GM12878 (cell line): ENCODE data around the gene HOXD3. TPM values are rescaled to one million over a fixed set of nuclear protein-coding genes. Genes with fewer than 3 reads are reported as not detected.

Source experiments
- ATAC-seq: fragments of 200-7000 bp; cut with Tn5 transposase; 3 replicates; pipeline ENCODE4 v1.9.1; 2020; ENCODE audit warnings: mild to moderate bottlenecking, moderate library complexity
- BruUV-seq: library from RNA; stranded (reverse); fragments of 400-500 nt; replicated peaks from 2 replicates; lab custom pipeline; 2021; lab: Mats Ljungman, UMichigan
- CTCF ChIA-PET: fragments of 300-600 bp; sonication (Branson Sonifier 250); formaldehyde crosslinking; extraction: SDS; loops from one replicate; lab custom pipeline; 2021; ENCODE audit warnings: inconsistent platforms; lab: Yijun Ruan, JAX
- POLR2A ChIA-PET: fragments of 350-600 bp; formaldehyde crosslinking; extraction: SDS; loops from one replicate; lab custom pipeline; 2021; ENCODE audit warnings: inconsistent platforms; lab: Charles Lee
- RAD21 ChIA-PET: fragments of 300-600 bp; sonication (Branson Sonifier 250); formaldehyde crosslinking; loops from one replicate; lab custom pipeline; 2023; ENCODE audit warnings: antibody characterized with exemption; ENCODE audit not compliant: unreplicated experiment; lab: Charles Lee
- SMC1A ChIA-PET: fragments of 300-600 bp; sonication (Branson Sonifier 250); formaldehyde crosslinking; loops from one replicate; lab custom pipeline; 2023; ENCODE audit not compliant: unreplicated experiment, uncharacterized antibody; lab: Charles Lee
- DNase-seq: peaks from one replicate; pipeline ENCODE4 v3.0.0-alpha.2; 2011; ENCODE audit warnings: low read depth, low spot score
- FAIRE-seq: peaks from 3 replicates; lab custom pipeline; 2011; peaks lifted over from hg19 to GRCh38; lab: Jason Lieb, UNC
- H2AFZ ChIP-seq: 2 replicates; pipeline ENCODE4 v1.6.0; 2011; ENCODE audit warnings: low read depth, low read length, control low read depth; ENCODE audit not compliant: control insufficient read depth
- H3K27ac ChIP-seq: 2 replicates; pipeline ENCODE4 v1.5.1; 2011; ENCODE audit warnings: control low read depth; ENCODE audit not compliant: control insufficient read depth, insufficient read depth
- H3K27me3 ChIP-seq, 2 experiments: replicated peaks in 1 of 2; 2 replicates each; pipeline versions ENCODE4 v1.6.0 to v1.6.1; 2011; ENCODE audit warnings: low read length in 1 of 2; ENCODE audit not compliant: control insufficient read depth in 2 of 2, insufficient read depth in 2 of 2
- H3K36me3 ChIP-seq, 2 experiments: 2 replicates each; pipeline ENCODE4 v1.5.1; 2011; ENCODE audit warnings: low read length in 1 of 2; ENCODE audit not compliant: control insufficient read depth in 2 of 2, insufficient read depth in 2 of 2
- H3K4me1 ChIP-seq: 2 replicates; pipeline ENCODE4 v1.6.1; 2011; ENCODE audit warnings: mild to moderate bottlenecking, low read length, moderate library complexity, mixed read lengths; ENCODE audit not compliant: control insufficient read depth, insufficient read depth
- H3K4me2 ChIP-seq: 2 replicates; pipeline ENCODE4 v1.6.0; 2011; ENCODE audit warnings: control low read depth; ENCODE audit not compliant: control insufficient read depth, insufficient read depth
- H3K4me3 ChIP-seq: fragments of 200-600 bp; sonication (generic); 2 replicates; pipeline ENCODE4 v1.5.1; 2016
- H3K79me2 ChIP-seq: 2 replicates; pipeline ENCODE4 v1.6.0; 2011; ENCODE audit warnings: low read length; ENCODE audit not compliant: control insufficient read depth, insufficient read depth
- H3K9ac ChIP-seq: 2 replicates; pipeline ENCODE4 v1.8.0; 2011; ENCODE audit warnings: low read length, control low read depth, mixed read lengths; ENCODE audit not compliant: control insufficient read depth, insufficient read depth
- H3K9me3 ChIP-seq: replicated peaks from 3 replicates; pipeline ENCODE4 v1.5.1; 2011; ENCODE audit warnings: mild to moderate bottlenecking, low read length; ENCODE audit not compliant: control insufficient read depth, insufficient read depth
- H4K20me1 ChIP-seq: 2 replicates; pipeline ENCODE4 v1.6.0; 2011; ENCODE audit not compliant: control insufficient read depth, insufficient read depth
- ESRRA ChIP-seq: IDR thresholded peaks from 2 replicates; pipeline ENCODE4 v1.6.1; 2012; ENCODE audit warnings: mild to moderate bottlenecking, low read length, improper control_type of control experiment
- IKZF2 ChIP-seq, 2 experiments: fragments of 450-650 bp; IDR thresholded peaks; 2 replicates each; pipeline ENCODE4 v1.6.1; 2017; ENCODE audit warnings: mild to moderate bottlenecking in 2 of 2, moderate library complexity in 2 of 2
- JUNB ChIP-seq: IDR thresholded peaks from 2 replicates; pipeline ENCODE4 v1.6.1; 2016; ENCODE audit warnings: antibody characterized with exemption, mild to moderate bottlenecking
- MYC ChIP-seq: IDR thresholded peaks from 2 replicates; pipeline ENCODE4 v1.6.1; 2011; ENCODE audit warnings: mild to moderate bottlenecking, low read length, moderate library complexity, inconsistent platforms; ENCODE audit not compliant: insufficient read depth, insufficient replicate concordance, insufficient read length, severe bottlenecking
- RCOR1 ChIP-seq: conservative IDR thresholded peaks from 2 replicates; pipeline ENCODE4 v1.6.1; 2012; ENCODE audit warnings: low read depth, low read length, improper control_type of control experiment
- SP1 ChIP-seq: IDR thresholded peaks from one replicate; pipeline ENCODE4 v1.6.1; 2011; ENCODE audit warnings: low read depth, low read length
- SPI1 ChIP-seq: IDR thresholded peaks from 2 replicates; pipeline ENCODE4 v1.6.1; 2011; ENCODE audit warnings: low read depth, mild to moderate bottlenecking, low read length, moderate library complexity, borderline replicate concordance; ENCODE audit not compliant: insufficient read depth
- WGBS: methylation state at CpG from one replicate; pipeline ENCODE4 v1.1.6; 2016; ENCODE audit warnings: low lambda C conversion rate; ENCODE audit not compliant: insufficient replicate concordance, insufficient coverage; ENCODE audit errors: missing lambda C conversion rate; 5-methylcytosine and 5-hydroxymethylcytosine counted together
- in situ Hi-C: fragments of 300-500 bp; cut with MboI; formaldehyde crosslinking; loops from 9 replicates; pipeline ENCODE4 v1.14.3; 2018; ENCODE audit warnings: mixed read lengths
- intact Hi-C: fragments of 100-400 bp; cut with micrococcal nuclease; formaldehyde crosslinking; loops from one replicate; pipeline ENCODE4 v1.14.2; 2022; ENCODE audit not compliant: unreplicated experiment
- polyA plus RNA-seq, 11 experiments: library from polyadenylated mRNA; depleted of rRNA in 4 of 11; unstranded in 6 of 11; stranded (reverse) in 5 of 11; fragments of >200 nt; fragmentation: Nextera tagmentation in 4 of 11; fragmentation: Illumina TruSeq in 1 of 11; extraction: Ambion mirVana in 4 of 11; extraction: Trizol in 1 of 11; gene quantifications; 1 replicate in 1 of 11; 2 replicates in 10 of 11; pipeline versions ENCODE4 v1.2.1 to v1.2.3, GENCODE V29; 2011 to 2016; ENCODE audit warnings: inconsistent platforms in 2 of 11, missing spikeins in 2 of 11, low read depth in 1 of 11
- total RNA-seq, 4 experiments: library from RNA; depleted of rRNA in 3 of 4; stranded (reverse); fragments of >200 nt in 3 of 4; fragmentation: Illumina TruSeq in 1 of 4; extraction: Trizol in 1 of 4; gene quantifications; 2 replicates each; pipeline versions ENCODE4 v1.2.1 to v1.2.3, GENCODE V29; 2013 to 2021
- TF ChIP-seq, protein P1 (sequence below): fragments of 450-650 bp; conservative IDR thresholded peaks from 2 replicates; pipeline ENCODE4 v1.6.1; 2017; ENCODE audit warnings: mild to moderate bottlenecking, moderate library complexity

The HOXD3 gene
- total and polyA plus RNA-seq, 10 of the 15 experiments (the other 5 are each of a cell fraction or from before 2014, with no cell fraction given) = not detected

DNA sequence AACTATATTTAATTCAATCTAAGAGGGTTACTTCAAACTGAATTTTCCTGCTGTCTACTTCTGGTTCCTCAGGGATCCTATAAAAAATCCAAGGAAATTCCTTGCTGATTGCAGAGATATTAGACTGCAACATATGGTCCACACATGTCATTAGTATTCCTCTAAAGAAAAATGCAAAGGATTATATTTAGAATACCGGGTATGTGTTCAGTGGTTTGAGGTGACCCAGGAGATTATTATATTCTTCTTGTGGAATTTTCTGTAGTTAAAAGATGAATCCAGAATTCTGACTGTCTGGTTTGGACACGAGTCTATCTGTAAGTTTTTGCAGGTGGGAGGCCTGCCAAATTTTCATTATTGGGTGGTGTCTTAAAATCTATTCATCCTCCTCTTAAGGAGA lies 49.6 kb downstream of the HOXD3 start:
- ChIA-PET RAD21 (interaction anchor here (1.3 kb wide), 1 partner anchor 249 kb away, joined by 4 read pairs; no protein-coding TSS in a partner anchor), CTCF (no interaction called here), SMC1A (interaction anchor here (0.6 kb wide), 2 partner anchors 168 to 354 kb away, joined by 3 to 4 read pairs; no protein-coding TSS in a partner anchor), POLR2A (no interaction called here)
- Histone ChIP-seq H3K27me3 (no peaks in the 10 kb centered on the region; a peak in 2 of 4 replicates), H2AFZ (no peak overlapping the region), H4K20me1 (no peaks in the 10 kb centered on the region), H3K4me3 (no peak overlapping the region), H3K4me1 (no peaks in the 10 kb centered on the region), H3K36me3 (no peaks in the 10 kb centered on the region), H3K79me2 (no peaks in the 10 kb centered on the region), H3K9ac (no peak overlapping the region), H3K27ac (no peak overlapping the region), H3K9me3 (no peaks in the 10 kb centered on the region), H3K4me2 (no peak overlapping the region)
- no TSS peak for BruUV-seq
- WGBS = 11% methylated on average over 2 of the region's 2 CpGs
- in situ Hi-C loops = no loop called here
- DNase-seq = no peak
- TF ChIP-seq ESRRA (no peak), SP1 (no peak), SPI1 (no peak), RCOR1 (no peak)
- ATAC-seq = no peak
- FAIRE-seq = no peak
- intact Hi-C loops = no loop called here

GRCh38 chr2:176211110-176211509 lies 54.0 kb downstream of the HOXD3 start:
- no peak overlapping the region for H3K9ac ChIP-seq
- H3K36me3 ChIP-seq = no peaks in the 10 kb centered on the region
- TF ChIP-seq, protein P1, sequence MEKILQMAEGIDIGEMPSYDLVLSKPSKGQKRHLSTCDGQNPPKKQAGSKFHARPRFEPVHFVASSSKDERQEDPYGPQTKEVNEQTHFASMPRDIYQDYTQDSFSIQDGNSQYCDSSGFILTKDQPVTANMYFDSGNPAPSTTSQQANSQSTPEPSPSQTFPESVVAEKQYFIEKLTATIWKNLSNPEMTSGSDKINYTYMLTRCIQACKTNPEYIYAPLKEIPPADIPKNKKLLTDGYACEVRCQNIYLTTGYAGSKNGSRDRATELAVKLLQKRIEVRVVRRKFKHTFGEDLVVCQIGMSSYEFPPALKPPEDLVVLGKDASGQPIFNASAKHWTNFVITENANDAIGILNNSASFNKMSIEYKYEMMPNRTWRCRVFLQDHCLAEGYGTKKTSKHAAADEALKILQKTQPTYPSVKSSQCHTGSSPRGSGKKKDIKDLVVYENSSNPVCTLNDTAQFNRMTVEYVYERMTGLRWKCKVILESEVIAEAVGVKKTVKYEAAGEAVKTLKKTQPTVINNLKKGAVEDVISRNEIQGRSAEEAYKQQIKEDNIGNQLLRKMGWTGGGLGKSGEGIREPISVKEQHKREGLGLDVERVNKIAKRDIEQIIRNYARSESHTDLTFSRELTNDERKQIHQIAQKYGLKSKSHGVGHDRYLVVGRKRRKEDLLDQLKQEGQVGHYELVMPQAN = no peak
- no peak for TF ChIP-seq JUNB
- TF ChIP-seq IKZF2 (IDR thresholded peaks at IDR 0.05) = no peak
- no peak for TF ChIP-seq MYC
- H3K4me2 ChIP-seq = no peak overlapping the region
- POLR2A ChIA-PET = no interaction called here
- BruUV-seq = no TSS peak
- H3K27ac ChIP-seq = no peak overlapping the region
- H3K79me2 ChIP-seq = no peaks in the 10 kb centered on the region
- in situ Hi-C loops (no loop called here), intact Hi-C loops (no loop called here)
- no peaks in the 10 kb centered on the region for H3K4me1 ChIP-seq
- CTCF ChIA-PET = interaction anchor here (1.5 kb wide), 1 partner anchor 23 kb away, joined by 4 read pairs; no protein-coding TSS in a partner anchor
- H3K9me3 ChIP-seq = no peaks in the 10 kb centered on the region
- H3K27me3 ChIP-seq = no peaks in the 10 kb centered on the region; a peak in 1 of 4 replicates
- DNase-seq (no peak), FAIRE-seq (no peak), ATAC-seq (no peak)
- H3K4me3 ChIP-seq = no peak overlapping the region
- RAD21 ChIA-PET = no interaction called here
- no peaks in the 10 kb centered on the region for H4K20me1 ChIP-seq
- 10% methylated on average over 1 of the region's 1 CpG for WGBS
- SMC1A ChIA-PET = interaction anchor here (1.1 to 1.3 kb wide), 2 partner anchors 12 to 244 kb away, joined by 4 read pairs; no protein-coding TSS in a partner anchor
- no peak overlapping the region for H2AFZ ChIP-seq
